H9 (cell line): Measurements from ENCODE around the gene SLC2A8. TPM values are rescaled to one million over a fixed set of nuclear protein-coding genes. Genes with fewer than 3 reads are reported as not detected.

Source experiments
- DNase-seq: peaks from one replicate; pipeline ENCODE4 v3.0.0-alpha.2; 2017
- H2AFZ ChIP-seq: one replicate; pipeline ENCODE4 v1.6.1; 2013; ENCODE audit warnings: mild to moderate bottlenecking, low read length, control low read depth, moderate library complexity
- H2AK5ac ChIP-seq: 2 replicates; pipeline ENCODE4 v1.6.1; 2013; ENCODE audit warnings: low read length, control low read depth, mixed read lengths; ENCODE audit not compliant: insufficient read length
- H2BK120ac ChIP-seq: one replicate; pipeline ENCODE4 v1.6.1; 2013; ENCODE audit warnings: low read depth, mild to moderate bottlenecking, low read length, control low read depth, inconsistent platforms; ENCODE audit not compliant: poor library complexity, severe bottlenecking
- H2BK12ac ChIP-seq: 2 replicates; pipeline ENCODE4 v1.6.1; 2013; ENCODE audit warnings: low read length, control low read depth, mixed read lengths, low read depth; ENCODE audit not compliant: insufficient read length
- H2BK15ac ChIP-seq: 2 replicates; pipeline ENCODE4 v1.6.1; 2013; ENCODE audit warnings: low read depth, low read length, control low read depth
- H2BK20ac ChIP-seq: one replicate; pipeline ENCODE4 v1.6.1; 2013; ENCODE audit warnings: low read depth, mild to moderate bottlenecking, low read length, control low read depth, inconsistent platforms; ENCODE audit not compliant: poor library complexity, severe bottlenecking
- H2BK5ac ChIP-seq: 2 replicates; pipeline ENCODE4 v1.6.1; 2013; ENCODE audit warnings: low read length, control low read depth, mixed read lengths; ENCODE audit not compliant: insufficient read length
- H3K14ac ChIP-seq: 2 replicates; pipeline ENCODE4 v1.6.1; 2013; ENCODE audit warnings: low read length, control low read depth; ENCODE audit not compliant: insufficient read depth
- H3K18ac ChIP-seq: 2 replicates; pipeline ENCODE4 v1.6.1; 2013; ENCODE audit warnings: low read depth, mild to moderate bottlenecking, mixed read lengths, low read length, control low read depth; ENCODE audit not compliant: insufficient read length
- H3K23ac ChIP-seq: 2 replicates; pipeline ENCODE4 v1.6.1; 2013; ENCODE audit warnings: low read length, control low read depth, mixed read lengths, low read depth; ENCODE audit not compliant: insufficient read length
- H3K23me2 ChIP-seq: 2 replicates; pipeline ENCODE4 v1.6.1; 2013; ENCODE audit warnings: low read depth, mild to moderate bottlenecking, mixed read lengths, low read length, control low read depth; ENCODE audit not compliant: insufficient read length, poor library complexity, severe bottlenecking
- H3K27ac ChIP-seq: 2 replicates; pipeline ENCODE4 v1.5.1; 2013; ENCODE audit warnings: low read length, control low read depth, mixed read lengths, low read depth; ENCODE audit not compliant: insufficient read length
- H3K27me3 ChIP-seq: 2 replicates; pipeline ENCODE4 v1.6.1; 2013; ENCODE audit warnings: low read length, control low read depth, inconsistent platforms; ENCODE audit not compliant: insufficient read depth
- H3K4ac ChIP-seq: 2 replicates; pipeline ENCODE4 v1.6.1; 2013; ENCODE audit warnings: low read depth, mild to moderate bottlenecking, control low read depth, inconsistent platforms, low read length, moderate library complexity
- H3K4me1 ChIP-seq: 2 replicates; pipeline ENCODE4 v1.6.1; 2013; ENCODE audit warnings: low read length, control low read depth, inconsistent platforms; ENCODE audit not compliant: insufficient read depth
- H3K4me2 ChIP-seq: 2 replicates; pipeline ENCODE4 v1.6.1; 2013; ENCODE audit warnings: low read length, control low read depth, mixed read lengths; ENCODE audit not compliant: insufficient read length, insufficient read depth
- H3K56ac ChIP-seq: 2 replicates; pipeline ENCODE4 v1.6.1; 2013; ENCODE audit warnings: low read depth, mild to moderate bottlenecking, mixed read lengths, low read length, control low read depth; ENCODE audit not compliant: insufficient read length
- H3K79me1 ChIP-seq: 2 replicates; pipeline ENCODE4 v1.6.1; 2013; ENCODE audit warnings: low read depth, mild to moderate bottlenecking, moderate library complexity, low read length, control low read depth, inconsistent platforms; ENCODE audit not compliant: insufficient read depth, poor library complexity, severe bottlenecking
- H3K79me2 ChIP-seq: 2 replicates; pipeline ENCODE4 v1.6.1; 2013; ENCODE audit warnings: low read length, control low read depth, inconsistent platforms; ENCODE audit not compliant: insufficient read depth
- H3K9ac ChIP-seq: 2 replicates; pipeline ENCODE4 v1.6.1; 2013; ENCODE audit warnings: low read length, control low read depth, mixed read lengths; ENCODE audit not compliant: insufficient read length; ENCODE audit errors: extremely low read depth
- H3K9me3 ChIP-seq: one replicate; pipeline ENCODE4 v1.6.1; 2013; ENCODE audit warnings: low read depth, low read length, inconsistent platforms; ENCODE audit not compliant: control insufficient read depth
- H3T11ph ChIP-seq: one replicate; pipeline ENCODE4 v1.6.1; 2013; ENCODE audit warnings: mild to moderate bottlenecking, low read length, control low read depth, inconsistent platforms
- H4K20me1 ChIP-seq: one replicate; pipeline ENCODE4 v1.6.1; 2013; ENCODE audit not compliant: control insufficient read depth, insufficient read length, insufficient read depth
- H4K5ac ChIP-seq: 2 replicates; pipeline ENCODE4 v1.6.1; 2013; ENCODE audit warnings: low read depth, mild to moderate bottlenecking, mixed read lengths, low read length, control low read depth; ENCODE audit not compliant: insufficient read length
- H4K8ac ChIP-seq: replicated peaks from 2 replicates; pipeline ENCODE4 v1.6.1; 2013; ENCODE audit warnings: low read length, control low read depth, mixed read lengths, low read depth; ENCODE audit not compliant: insufficient read length
- H4K91ac ChIP-seq: 2 replicates; pipeline ENCODE4 v1.6.1; 2013; ENCODE audit warnings: low read depth, mild to moderate bottlenecking, moderate library complexity, mixed read lengths, low read length, control low read depth; ENCODE audit not compliant: insufficient read length
- H3K27ac Mint-ChIP-seq, 3 experiments: 2 replicates in 2 of 3; 3 replicates in 1 of 3; pipeline ENCODE4 v1.8.0; 2020 to 2021; ENCODE audit warnings: mixed read lengths in 3 of 3, mild to moderate bottlenecking in 1 of 3, moderate library complexity in 1 of 3
- H3K27me3 Mint-ChIP-seq: 2 replicates; pipeline ENCODE4 v1.8.0; 2021; ENCODE audit warnings: low read depth, mild to moderate bottlenecking, moderate library complexity, mixed read lengths
- H3K36me3 Mint-ChIP-seq, 3 experiments: 2 replicates in 2 of 3; 3 replicates in 1 of 3; pipeline ENCODE4 v1.8.0; 2020 to 2021; ENCODE audit warnings: low read depth in 3 of 3, mixed read lengths in 3 of 3; ENCODE audit not compliant: insufficient read depth in 1 of 3
- H3K4me1 Mint-ChIP-seq, 2 experiments: 2 replicates each; pipeline ENCODE4 v1.8.0; 2020; ENCODE audit warnings: mixed read lengths in 2 of 2
- H3K4me3 Mint-ChIP-seq, 2 experiments: 2 replicates in 1 of 2; 3 replicates in 1 of 2; pipeline ENCODE4 v1.8.0; 2020 to 2021; ENCODE audit warnings: mild to moderate bottlenecking in 2 of 2, mixed read lengths in 2 of 2, moderate library complexity in 1 of 2
- H3K9me3 Mint-ChIP-seq, 2 experiments: 2 replicates in 1 of 2; 3 replicates in 1 of 2; pipeline ENCODE4 v1.8.0; 2020; ENCODE audit warnings: mild to moderate bottlenecking in 2 of 2, mixed read lengths in 2 of 2, moderate library complexity in 1 of 2
- WGBS: extraction: QIAGEN DNeasy Blood & Tissue Kit; methylation state at CpG from one replicate; pipeline ENCODE4 v1.1.7; 2013; ENCODE audit warnings: missing lambda C conversion rate, low lambda C conversion rate, mixed read lengths; ENCODE audit not compliant: insufficient read length; ENCODE audit errors: extremely low coverage; 5-methylcytosine and 5-hydroxymethylcytosine counted together
- total RNA-seq: library from RNA; stranded (reverse); gene quantifications from 2 replicates; pipeline ENCODE4 v1.2.1, GENCODE V29; 2021
- TF ChIP-seq, protein P1 (sequence below): fragments of 200-600 bp; sonication (generic); conservative IDR thresholded peaks from 3 replicates; pipeline ENCODE4 v1.8.0; 2021; ENCODE audit warnings: antibody characterized with exemption, mild to moderate bottlenecking

Gene SLC2A8
- total RNA-seq, 1 experiment from 2014 or later: 38.3 TPM

DNA sequence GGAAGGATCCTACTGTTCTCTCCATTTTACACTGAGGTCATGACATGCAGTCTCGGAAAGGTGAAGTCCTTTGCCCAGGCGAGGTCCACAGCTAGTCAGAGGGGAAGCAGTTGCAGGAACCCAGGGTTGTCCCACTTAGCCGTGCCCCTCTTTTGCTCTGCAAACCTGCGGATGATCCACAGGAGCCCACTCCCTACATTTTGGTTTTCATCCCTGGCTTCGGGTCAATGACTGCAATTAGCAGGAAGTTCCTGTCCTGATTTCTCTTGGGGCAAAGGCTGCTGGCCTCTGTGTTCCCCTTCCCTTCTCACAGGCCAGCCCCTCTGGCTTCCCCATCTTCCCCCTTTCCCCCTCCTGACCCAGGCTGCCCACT lies 1.3 kb downstream of the SLC2A8 start:
- Histone ChIP-seq H3K9ac (peak overlapping the region; percentile 18), H2AK5ac (no peak overlapping the region), H3K9me3 (no peaks in the 10 kb centered on the region), H3K79me1 (no peaks in the 10 kb centered on the region), H3K56ac (no peak overlapping the region), H2BK12ac (no peak overlapping the region), H3K27ac (no peak overlapping the region), H3T11ph (no peak overlapping the region), H4K20me1 (no peaks in the 10 kb centered on the region), H3K23me2 (peaks cover 11% of the 10 kb centered on the region), H3K27me3 (no peaks in the 10 kb centered on the region), H3K14ac (no peak overlapping the region), H2BK15ac (no peak overlapping the region; the same call in 1 of the 2 replicates), H2BK5ac (no peak overlapping the region), H2BK120ac (no peak overlapping the region), H3K79me2 (no peaks in the 10 kb centered on the region), H3K4ac (no peak overlapping the region), H3K4me1 (no peaks in the 10 kb centered on the region), H3K18ac (no peak overlapping the region), H4K91ac (no peak overlapping the region), H4K8ac (no peak overlapping the region), H2BK20ac (no peak overlapping the region), H2AFZ (no peak overlapping the region), H3K23ac (no peak overlapping the region), H3K4me2 (peak overlapping the region; percentile 64), H4K5ac (no peak overlapping the region)
- Mint-ChIP-seq H3K9me3 (no peaks in the 10 kb centered on the region), H3K27me3 (peaks cover 11% of the 10 kb centered on the region), H3K4me3 (peak overlapping the region; percentile 68 to 87), H3K4me1 (peaks cover 12 to 17% of the 10 kb centered on the region in 2 experiments), H3K27ac (peak overlapping the region in 1 of 3 experiments; percentile 7; a peak in 1 of 7 replicates), H3K36me3 (peaks cover 1 to 14% (median 7%) of the 10 kb centered on the region in 3 experiments; a peak in 5 of 7 replicates)
- TF ChIP-seq, protein P1, sequence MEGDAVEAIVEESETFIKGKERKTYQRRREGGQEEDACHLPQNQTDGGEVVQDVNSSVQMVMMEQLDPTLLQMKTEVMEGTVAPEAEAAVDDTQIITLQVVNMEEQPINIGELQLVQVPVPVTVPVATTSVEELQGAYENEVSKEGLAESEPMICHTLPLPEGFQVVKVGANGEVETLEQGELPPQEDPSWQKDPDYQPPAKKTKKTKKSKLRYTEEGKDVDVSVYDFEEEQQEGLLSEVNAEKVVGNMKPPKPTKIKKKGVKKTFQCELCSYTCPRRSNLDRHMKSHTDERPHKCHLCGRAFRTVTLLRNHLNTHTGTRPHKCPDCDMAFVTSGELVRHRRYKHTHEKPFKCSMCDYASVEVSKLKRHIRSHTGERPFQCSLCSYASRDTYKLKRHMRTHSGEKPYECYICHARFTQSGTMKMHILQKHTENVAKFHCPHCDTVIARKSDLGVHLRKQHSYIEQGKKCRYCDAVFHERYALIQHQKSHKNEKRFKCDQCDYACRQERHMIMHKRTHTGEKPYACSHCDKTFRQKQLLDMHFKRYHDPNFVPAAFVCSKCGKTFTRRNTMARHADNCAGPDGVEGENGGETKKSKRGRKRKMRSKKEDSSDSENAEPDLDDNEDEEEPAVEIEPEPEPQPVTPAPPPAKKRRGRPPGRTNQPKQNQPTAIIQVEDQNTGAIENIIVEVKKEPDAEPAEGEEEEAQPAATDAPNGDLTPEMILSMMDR: no peak
- no peak for DNase-seq
- no CpG with 5 or more reads among the region's 5 CpGs for WGBS
